ENCODE data around the gene HTR1A. TPM values are rescaled to one million over a fixed set of nuclear protein-coding genes. Genes with fewer than 3 reads are reported as not detected.
A peak's percentile ranks its signal among the peaks of the same experiment; 100 is the strongest.

HTR1A gene
- total and polyA plus RNA-seq, 2 of the 8 experiments (the other 6 are each of a cell fraction or from before 2014, with no cell fraction given), result 4.7 to 6.5 TPM

GRCh38 chr5:63919763-63920478 lies 42.3 kb downstream of the HTR1A start:
- Histone ChIP-seq H4K91ac (replicated peaks; ENCODE audit: insufficient read length, low read length) (no peak overlapping the region), H4K8ac (ENCODE audit: extremely low read depth, insufficient read depth, low read length) (no peak overlapping the region), H2BK5ac (ENCODE audit: low read depth, low read length) (no peak overlapping the region), H2BK120ac (replicated peaks; ENCODE audit: low read depth, low read length) (no peak overlapping the region), H2AFZ (ENCODE audit: low read length) (0 out of 2 replicates have a peak overlapping the region, but pooled peaks have one; percentile 89), H3K18ac (ENCODE audit: extremely low read depth, low read length) (no peak overlapping the region), H4K5ac (ENCODE audit: insufficient read length, low read depth, low read length) (no peak overlapping the region), H3K4ac (replicated peaks; ENCODE audit: insufficient read length, low read depth, low read length) (no peak overlapping the region), H3K4me2 (ENCODE audit: insufficient read depth in 1 of 2, low read depth in 2 of 2, low read length in 2 of 2) (no peak overlapping the region), H3K4me3 (ENCODE audit: extremely low read depth in 1 of 4, insufficient read depth in 2 of 4, low read depth in 3 of 4, low read length in 4 of 4) (no peak overlapping the region), H2AK5ac (ENCODE audit: low read depth, low read length) (no peak overlapping the region), H3K4me1 (replicated peaks in 1 of 4; ENCODE audit: control insufficient read depth in 3 of 4, insufficient read depth in 4 of 4, low read length in 3 of 4) (peaks cover 0 to 4% (median 0%) of the 10 kb centered on the region in 4 experiments; a peak in 1 of 7 replicates), H3K23ac (ENCODE audit: insufficient read length) (no peak overlapping the region), H3K27ac (ENCODE audit: low read depth, low read length) (no peak overlapping the region), H3K27me3 (replicated peaks in 1 of 4; ENCODE audit: control insufficient read depth in 3 of 4, extremely low read depth in 1 of 4, insufficient read depth in 3 of 4, low read length in 3 of 4) (no peaks in the 10 kb centered on the region), H3K36me3 (ENCODE audit: control insufficient read depth in 2 of 4, insufficient read depth in 4 of 4, low read length in 3 of 4) (no peaks in the 10 kb centered on the region), H2BK12ac (ENCODE audit: low read depth, low read length) (no peak overlapping the region), H3K14ac (ENCODE audit: insufficient read length) (no peak overlapping the region), H3K9ac (replicated peaks in 1 of 4; ENCODE audit: extremely low read depth in 1 of 4, low read depth in 3 of 4, low read length in 3 of 4) (no peak overlapping the region), H3K79me2 (ENCODE audit: control insufficient read depth in 1 of 2, insufficient read depth in 2 of 2, low read length in 2 of 2) (no peaks in the 10 kb centered on the region), H3K9me3 (ENCODE audit: insufficient read depth in 2 of 2, low read depth in 1 of 2, low read length in 1 of 2) (no peaks in the 10 kb centered on the region), H4K20me1 (replicated peaks in 1 of 2; ENCODE audit: control insufficient read depth in 1 of 2, insufficient read depth in 2 of 2, low read length in 2 of 2) (no peaks in the 10 kb centered on the region), H3K79me1 (ENCODE audit: low read depth, low read length) (no peaks in the 10 kb centered on the region), H3K23me2 (ENCODE audit: low read depth, low read length) (no peaks in the 10 kb centered on the region), H2BK20ac (ENCODE audit: low read length) (no peak overlapping the region), H2BK15ac (ENCODE audit: low read length) (no peak overlapping the region), H3K56ac (replicated peaks; ENCODE audit: insufficient read length, low read depth, low read length) (no peak overlapping the region)
- ChIA-PET CTCF (ENCODE audit: partially characterized antibody) (interaction anchor here (1.2 kb wide), 2 partner anchors 9 to 44 kb away, joined by 3 to 4 read pairs; no protein-coding TSS in a partner anchor), POLR2A (ENCODE audit: partially characterized antibody) (no interaction called here)
- FAIRE-seq, result no peak
- 93% methylated on average over 6 of the region's 7 CpGs; no CpG with 5 or more reads in 1 of the 2 experiments for WGBS, 2 experiments (ENCODE audit: extremely low coverage in 1 of 2, insufficient coverage in 1 of 2, insufficient read length in 1 of 2, insufficient replicate concordance in 2 of 2, low coverage in 1 of 2, low lambda C conversion rate in 2 of 2, missing lambda C conversion rate in 1 of 2)
- TF ChIP-seq CHD1 (IDR thresholded peaks at IDR 0.05; ENCODE audit: low read depth, low read length), result no peak
- no peak for TF ChIP-seq TBP (IDR thresholded peaks at IDR 0.05; ENCODE audit: low read depth, low read length)
- no peak for TF ChIP-seq RXRA (IDR thresholded peaks at IDR 0.05; ENCODE audit: insufficient read depth, low read depth, low read length)
- no peak for TF ChIP-seq TAF1 (IDR thresholded peaks at IDR 0.05; ENCODE audit: low read depth, low read length)
- no peak for TF ChIP-seq YY1 (IDR thresholded peaks at IDR 0.05; ENCODE audit: low read depth, low read length)
- DNase-seq (ENCODE audit: low read depth in 1 of 2, low spot score in 2 of 2), result no peak
